ENCODE results near the gene HTR1B. TPM values are rescaled to one million over a fixed set of nuclear protein-coding genes. Genes with fewer than 3 reads are reported as not detected.

The HTR1B gene
- total and polyA plus RNA-seq, 12 donors = 0.06 to 0.91 (median 0.41) TPM; not detected in 5

GRCh38 chr6:77492530-77492929 is 29.2 kb upstream of the HTR1B start:
- Histone ChIP-seq H3K27ac (no peak overlapping the region), H3K4me1 (replicated peaks in 1 of 2) (no peaks in the 10 kb centered on the region), H3K36me3 (replicated peaks in 1 of 2) (no peaks in the 10 kb centered on the region), H3K27me3 (no peaks in the 10 kb centered on the region), H3K9me3 (replicated peaks in 1 of 3) (no peaks in the 10 kb centered on the region), H3K4me3 (no peak overlapping the region)
- intact Hi-C loops (cut with DNase I) = no loop called here
- DNase-seq = no peak
- 74 to 85% (median 83%) methylated on average over 2 of the region's 2 CpGs for WGBS, 4 donors
- TF ChIP-seq CTCF (IDR thresholded peaks at IDR 0.05) (no peak), POLR2A (IDR thresholded peaks at IDR 0.05) (no peak)

- 85 to 92% (median 88%) methylated on average over 1 of the region's 1 CpG for WGBS, 4 donors
- no peak for TF ChIP-seq POLR2A (IDR thresholded peaks at IDR 0.05)
- no peak for TF ChIP-seq CTCF (IDR thresholded peaks at IDR 0.05)
- intact Hi-C loops (cut with DNase I) = no loop called here
These were observed 24.6 kb upstream of the HTR1B start for GRCh38 chr6:77487808-77488425.

GRCh38 chr6:77482981-77483380 is 19.7 kb upstream of the HTR1B start:
- TF ChIP-seq CTCF (IDR thresholded peaks at IDR 0.05) = no peak
- TF ChIP-seq POLR2A (IDR thresholded peaks at IDR 0.05) = no peak
- DNase-seq = no peak
- Histone ChIP-seq H3K27me3 (no peaks in the 10 kb centered on the region), H3K9me3 (replicated peaks in 1 of 3) (peaks cover 0 to 3% (median 0%) of the 10 kb centered on the region in 3 donors), H3K4me1 (replicated peaks in 1 of 2) (no peaks in the 10 kb centered on the region), H3K36me3 (replicated peaks in 1 of 2) (no peaks in the 10 kb centered on the region), H3K27ac (no peak overlapping the region), H3K4me3 (no peak overlapping the region)
- intact Hi-C loops (cut with DNase I) = no loop called here
- 63 to 86% (median 73%) methylated on average over 1 of the region's 1 CpG for WGBS, 4 donors

More at GRCh38 chr6:77487808-77488425, 24.6 kb upstream of the HTR1B start:
- H3K27me3 ChIP-seq = no peaks in the 10 kb centered on the region
- no peak overlapping the region for H3K27ac ChIP-seq
- H3K36me3 ChIP-seq (replicated peaks in 1 of 2) = no peaks in the 10 kb centered on the region
- H3K4me3 ChIP-seq = no peak overlapping the region
- no peaks in the 10 kb centered on the region for H3K4me1 ChIP-seq (replicated peaks in 1 of 2)
- H3K9me3 ChIP-seq (replicated peaks in 1 of 3) = peaks cover 0 to 3% (median 0%) of the 10 kb centered on the region in 3 donors
- no peak for DNase-seq

GRCh38 chr6:77474973-77475372 is 11.7 kb upstream of the HTR1B start:
- intact Hi-C loops (cut with DNase I) = no loop called here
- no peak overlapping the region for H3K4me3 ChIP-seq
- no peak overlapping the region for H3K27ac ChIP-seq
- no peak for DNase-seq
- no peaks in the 10 kb centered on the region for H3K9me3 ChIP-seq (replicated peaks in 1 of 3)
- WGBS, 4 donors = 81 to 92% (median 88%) methylated on average over 10 of the region's 10 CpGs
- H3K36me3 ChIP-seq (replicated peaks in 1 of 2) = no peaks in the 10 kb centered on the region
- H3K27me3 ChIP-seq = no peaks in the 10 kb centered on the region
- no peak for TF ChIP-seq POLR2A (IDR thresholded peaks at IDR 0.05)
- TF ChIP-seq CTCF (IDR thresholded peaks at IDR 0.05) = no peak
- no peaks in the 10 kb centered on the region for H3K4me1 ChIP-seq (replicated peaks in 1 of 2)

Data from adrenal gland (tissue), 12 donors.